DND-41 (cell line): ENCODE data around the gene MYBPHL.

Experiments
- ATAC-seq: fragments of 200-7000 bp; cut with Tn5 transposase; 3 replicates; pipeline ENCODE4 v1.9.1; 2021; ENCODE audit warnings: low read depth; ENCODE audit not compliant: insufficient read depth
- DNase-seq: peaks from one replicate; pipeline ENCODE4 v3.0.0-alpha.2; 2020
- H2AFZ ChIP-seq: 2 replicates; pipeline ENCODE4 v1.6.0; 2012; ENCODE audit warnings: low read depth, low read length
- H3K27ac ChIP-seq: 2 replicates; pipeline ENCODE4 v1.5.1; 2012; ENCODE audit warnings: low read length, inconsistent platforms
- H3K27me3 ChIP-seq: fragments of 200-600 bp; sonication (generic); 2 replicates; pipeline ENCODE4 v1.6.0; 2012; ENCODE audit warnings: low read length, mild to moderate bottlenecking, inconsistent platforms; ENCODE audit not compliant: insufficient read depth, poor library complexity
- H3K36me3 ChIP-seq: 2 replicates; pipeline ENCODE4 v1.5.1; 2012; ENCODE audit warnings: low read length, inconsistent platforms; ENCODE audit not compliant: insufficient read depth
- H3K4me1 ChIP-seq: 2 replicates; pipeline ENCODE4 v1.5.1; 2012; ENCODE audit warnings: mild to moderate bottlenecking, low read length; ENCODE audit not compliant: insufficient read depth
- H3K4me2 ChIP-seq: 2 replicates; pipeline ENCODE4 v1.6.0; 2012; ENCODE audit warnings: mild to moderate bottlenecking, moderate library complexity, low read length, inconsistent platforms; ENCODE audit not compliant: insufficient read depth
- H3K4me3 ChIP-seq, 2 experiments: fragments of 200-600 bp in 1 of 2; shearing (Covaris generic) in 1 of 2; 2 replicates each; pipeline ENCODE4 v1.5.1; 2012 to 2016; ENCODE audit warnings: inconsistent platforms in 2 of 2, low read length in 2 of 2, mild to moderate bottlenecking in 2 of 2, low read depth in 1 of 2, moderate library complexity in 1 of 2
- H3K79me2 ChIP-seq: 2 replicates; pipeline ENCODE4 v1.6.0; 2012; ENCODE audit warnings: low read length, inconsistent platforms; ENCODE audit not compliant: insufficient read depth
- H3K9ac ChIP-seq: 2 replicates; pipeline ENCODE4 v1.6.0; 2012; ENCODE audit warnings: low read depth, mild to moderate bottlenecking, inconsistent platforms, low read length, moderate library complexity
- H3K9me3 ChIP-seq: 2 replicates; pipeline ENCODE4 v1.5.1; 2012; ENCODE audit warnings: low read length, moderate library complexity, mild to moderate bottlenecking, inconsistent platforms; ENCODE audit not compliant: insufficient read depth, severe bottlenecking
- H4K20me1 ChIP-seq: 2 replicates; pipeline ENCODE4 v1.6.0; 2012; ENCODE audit warnings: low read length; ENCODE audit not compliant: insufficient read depth
- CTCF ChIP-seq: IDR thresholded peaks from 2 replicates; pipeline ENCODE4 v1.5.1; 2012; ENCODE audit warnings: borderline replicate concordance, low read length, moderate library complexity, mild to moderate bottlenecking; ENCODE audit not compliant: poor library complexity, severe bottlenecking; ENCODE audit errors: extremely low read depth
- EZH2 ChIP-seq: IDR thresholded peaks from 3 replicates; pipeline ENCODE4 v1.6.1; 2012; ENCODE audit warnings: borderline replicate concordance, low read depth, mild to moderate bottlenecking, moderate library complexity, low read length, inconsistent platforms; ENCODE audit not compliant: severe bottlenecking

The MYBPHL gene

DNA sequence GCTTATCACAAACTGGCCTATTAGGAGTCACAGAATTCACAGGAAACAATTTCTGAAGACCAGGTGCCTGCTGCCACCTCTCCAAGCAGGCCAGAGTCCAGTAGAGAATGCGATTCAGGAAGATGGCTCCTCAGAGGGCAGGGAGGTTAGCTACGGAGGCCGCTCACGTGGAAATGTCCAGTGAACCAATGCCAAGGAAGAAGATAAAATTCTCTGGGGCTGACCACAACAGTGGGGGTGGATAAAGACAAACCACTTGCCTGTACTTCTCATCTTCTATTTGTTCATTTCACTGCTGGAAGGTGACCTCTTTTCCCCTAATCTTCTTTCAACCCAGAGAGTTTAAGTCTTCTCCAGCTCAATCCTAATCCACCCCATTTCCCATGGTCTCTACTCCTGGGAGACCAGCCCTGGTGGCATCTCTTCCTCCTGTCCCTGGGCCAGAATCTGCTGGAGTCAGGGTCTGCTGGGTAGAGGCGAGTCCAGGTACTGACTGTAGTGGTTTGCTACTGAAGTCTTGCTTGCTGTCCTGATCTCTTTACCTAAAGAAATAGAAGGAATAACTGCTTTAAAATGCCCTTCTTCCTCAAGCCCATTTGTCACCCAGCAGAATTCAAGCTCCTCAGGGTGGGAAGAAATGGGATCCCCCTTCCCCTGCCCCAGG, 27.1 kb downstream of the MYBPHL start:
- Histone ChIP-seq H3K27ac (no peak overlapping the region), H3K4me1 (peaks cover 26% of the 10 kb centered on the region), H3K9me3 (no peaks in the 10 kb centered on the region), H2AFZ (no peak overlapping the region), H3K79me2 (peaks cover 19% of the 10 kb centered on the region), H3K36me3 (peaks cover 40% of the 10 kb centered on the region), H3K4me2 (0 out of 2 replicates have a peak overlapping the region, but pooled peaks have one; percentile 17), H4K20me1 (peaks cover 6% of the 10 kb centered on the region; the same call in 1 of the 2 replicates), H3K27me3 (no peaks in the 10 kb centered on the region), H3K4me3 (no peak overlapping the region), H3K9ac (no peak overlapping the region)
- ATAC-seq (no peak), DNase-seq (no peak)
- no peak for TF ChIP-seq CTCF
- no peak for TF ChIP-seq EZH2

GRCh38 chr1:109277434-109278204, 29.2 kb downstream of the MYBPHL start:
- TF ChIP-seq EZH2 (no peak), CTCF (peak; percentile 91)
- peaks cover 40% of the 10 kb centered on the region for H3K36me3 ChIP-seq
- no peak overlapping the region for H3K9ac ChIP-seq
- H3K4me1 ChIP-seq = peaks cover 16% of the 10 kb centered on the region
- no peaks in the 10 kb centered on the region for H3K27me3 ChIP-seq
- ATAC-seq (peak; percentile 73), DNase-seq (peak; percentile 63)
- no peak overlapping the region for H3K4me3 ChIP-seq
- peaks cover 16% of the 10 kb centered on the region for H3K79me2 ChIP-seq
- peaks cover 6% of the 10 kb centered on the region; the same call in 1 of the 2 replicates for H4K20me1 ChIP-seq
- peak overlapping the region; percentile 39; the same call in 1 of the 2 replicates for H3K27ac ChIP-seq
- H2AFZ ChIP-seq = 0 out of 2 replicates have a peak overlapping the region, but pooled peaks have one; percentile 32
- 0 out of 2 replicates have a peak overlapping the region, but pooled peaks have one; percentile 1 for H3K4me2 ChIP-seq
- H3K9me3 ChIP-seq = no peaks in the 10 kb centered on the region

DNA sequence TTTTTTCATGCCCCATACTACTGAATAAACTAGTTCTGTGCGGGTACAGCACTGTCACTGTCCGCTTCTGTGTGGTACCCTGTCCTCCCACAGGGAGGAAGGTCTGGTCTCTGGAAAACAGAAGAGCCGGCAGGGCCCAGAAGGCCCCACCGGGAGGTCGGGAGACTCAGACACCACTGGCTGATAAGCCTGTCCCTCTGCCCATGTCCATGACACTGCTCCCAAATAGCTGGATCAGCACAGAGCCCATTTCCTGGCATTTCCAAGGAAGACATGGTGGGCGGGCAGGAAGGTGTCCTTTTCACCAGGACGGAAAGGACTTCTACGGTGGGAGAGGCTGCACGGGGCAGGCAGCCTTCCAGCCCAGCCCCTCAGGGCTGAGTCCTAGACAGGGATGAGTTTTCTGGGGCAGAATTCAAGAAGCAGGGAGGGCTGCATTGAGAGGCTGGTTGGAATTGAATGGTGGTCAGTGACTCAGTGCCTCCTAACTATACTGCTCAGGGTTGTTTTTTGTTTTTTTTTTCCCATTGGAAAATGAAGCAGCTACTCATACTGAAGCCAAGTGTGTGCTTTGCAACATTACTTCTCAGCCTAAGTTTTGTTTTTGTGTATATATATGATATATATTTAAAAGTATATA, 31.0 kb downstream of the MYBPHL start:
- TF ChIP-seq CTCF (no peak), EZH2 (no peak)
- H3K9ac ChIP-seq = no peak overlapping the region
- peaks cover 3% of the 10 kb centered on the region; the same call in 1 of the 2 replicates for H3K79me2 ChIP-seq
- H3K4me1 ChIP-seq = no peaks in the 10 kb centered on the region
- H4K20me1 ChIP-seq = no peaks in the 10 kb centered on the region
- no peak overlapping the region for H3K4me2 ChIP-seq
- H3K9me3 ChIP-seq = no peaks in the 10 kb centered on the region
- H3K36me3 ChIP-seq = peaks cover 28% of the 10 kb centered on the region
- H3K4me3 ChIP-seq = no peak overlapping the region
- DNase-seq (no peak), ATAC-seq (no peak)
- no peak overlapping the region for H2AFZ ChIP-seq
- H3K27me3 ChIP-seq = no peaks in the 10 kb centered on the region
- no peak overlapping the region for H3K27ac ChIP-seq
